Nephron (organoid): ENCODE measurements around the gene SPIN1.
"Not testable (repeated sequence)": the region's sequence is repeated elsewhere in the genome, so short reads cannot be mapped to it uniquely, and the experiment has no call there.

Experiments
- H3K27ac Mint-ChIP-seq, 3 experiments: 2 replicates each; pipeline ENCODE4 v1.8.0; 2020; ENCODE audit warnings: mixed read lengths in 3 of 3, mild to moderate bottlenecking in 2 of 3, moderate library complexity in 1 of 3
- H3K27me3 Mint-ChIP-seq: 2 replicates; pipeline ENCODE4 v1.8.0; 2021; ENCODE audit warnings: low read depth, mild to moderate bottlenecking, moderate library complexity, mixed read lengths
- H3K36me3 Mint-ChIP-seq: 2 replicates; pipeline ENCODE4 v1.8.0; 2020; ENCODE audit warnings: low read depth, mixed read lengths
- H3K4me1 Mint-ChIP-seq: 2 replicates; pipeline ENCODE4 v1.8.0; 2020; ENCODE audit warnings: mixed read lengths
- H3K4me3 Mint-ChIP-seq, 3 experiments: 2 replicates each; pipeline ENCODE4 v1.8.0; 2020; ENCODE audit warnings: mild to moderate bottlenecking in 3 of 3, mixed read lengths in 3 of 3, moderate library complexity in 2 of 3
- H3K9me3 Mint-ChIP-seq: 2 replicates; pipeline ENCODE4 v1.8.0; 2020; ENCODE audit warnings: mixed read lengths
- CTCF ChIP-seq, 3 experiments: fragments of 200-600 bp; sonication (generic); IDR thresholded peaks; one replicate each; pipeline ENCODE4 v1.5.0; 2021; ENCODE audit warnings: antibody characterized with exemption in 3 of 3; ENCODE audit not compliant: unreplicated experiment in 3 of 3

The SPIN1 gene

GRCh38 chr9:88388203-88388885 lies at the start of gene SPIN1:
TSS of gene SPIN1 (plus strand) at chr9:88388444. CDS start at chr9:88426540, 38,096 bp downstream.
- no peaks in the 10 kb centered on the region for H3K9me3 Mint-ChIP-seq
- peak within 1 kb of the TSS; percentile 95 to 99 (median 99) for H3K4me3 Mint-ChIP-seq
- H3K27me3 Mint-ChIP-seq, result no peaks in the 10 kb centered on the region
- H3K27ac Mint-ChIP-seq, result peak within 1 kb of the TSS; percentile 99 to 100 (median 100)
- H3K4me1 Mint-ChIP-seq, result peaks cover 46% of the 10 kb centered on the region
- peaks cover 25% of the 10 kb centered on the region for H3K36me3 Mint-ChIP-seq
- TF ChIP-seq CTCF (IDR thresholded peaks at IDR 0.05; ENCODE audit: unreplicated experiment in 3 of 3), result peak; percentile 38 to 43 (median 42)

- Mint-ChIP-seq H3K9me3 (no peaks in the 10 kb centered on the region), H3K4me3 (no peak overlapping the region), H3K4me1 (peaks cover 6% of the 10 kb centered on the region), H3K27ac (peak overlapping the region in 1 of 3 experiments; percentile 28), H3K36me3 (no peaks in the 10 kb centered on the region), H3K27me3 (no peaks in the 10 kb centered on the region)
- TF ChIP-seq CTCF (IDR thresholded peaks at IDR 0.05; ENCODE audit: unreplicated experiment in 3 of 3), result no peak
These were observed 48.9 kb upstream of the SPIN1 start for GRCh38 chr9:88339317-88339716.

GRCh38 chr9:88342246-88342645 lies 46.0 kb upstream of the SPIN1 start:
- H3K9me3 Mint-ChIP-seq, result no peaks in the 10 kb centered on the region
- H3K36me3 Mint-ChIP-seq, result no peaks in the 10 kb centered on the region
- no peak overlapping the region for H3K4me3 Mint-ChIP-seq
- TF ChIP-seq CTCF (IDR thresholded peaks at IDR 0.05; ENCODE audit: unreplicated experiment in 3 of 3), result no peak
- peak overlapping the region in 1 of 3 experiments; percentile 25 for H3K27ac Mint-ChIP-seq
- H3K4me1 Mint-ChIP-seq, result peaks cover 6% of the 10 kb centered on the region
- no peaks in the 10 kb centered on the region for H3K27me3 Mint-ChIP-seq

GRCh38 chr9:88344013-88344412 lies 44.2 kb upstream of the SPIN1 start:
- no peak for TF ChIP-seq CTCF (IDR thresholded peaks at IDR 0.05; ENCODE audit: unreplicated experiment in 3 of 3)
- Mint-ChIP-seq H3K4me1 (peaks cover 6% of the 10 kb centered on the region), H3K36me3 (no peaks in the 10 kb centered on the region), H3K27me3 (no peaks in the 10 kb centered on the region), H3K27ac (no peak overlapping the region), H3K4me3 (no peak overlapping the region), H3K9me3 (no peaks in the 10 kb centered on the region)

- H3K4me1 Mint-ChIP-seq, H3K27ac Mint-ChIP-seq, H3K36me3 Mint-ChIP-seq, H3K4me3 Mint-ChIP-seq, H3K9me3 Mint-ChIP-seq, H3K27me3 Mint-ChIP-seq: not testable (repeated sequence)
These were observed 37.9 kb upstream of the SPIN1 start for GRCh38 chr9:88350354-88350753.

GRCh38 chr9:88355166-88355565 lies 33.1 kb upstream of the SPIN1 start:
- no peak for TF ChIP-seq CTCF (IDR thresholded peaks at IDR 0.05; ENCODE audit: unreplicated experiment in 3 of 3)
- H3K4me3 Mint-ChIP-seq, result no peak overlapping the region
- no peak overlapping the region for H3K27ac Mint-ChIP-seq
- H3K27me3 Mint-ChIP-seq, result no peaks in the 10 kb centered on the region
- H3K36me3 Mint-ChIP-seq, result no peaks in the 10 kb centered on the region
- H3K4me1 Mint-ChIP-seq, result peaks cover 8% of the 10 kb centered on the region
- peaks cover 9% of the 10 kb centered on the region for H3K9me3 Mint-ChIP-seq

- H3K9me3 Mint-ChIP-seq, H3K36me3 Mint-ChIP-seq, H3K4me1 Mint-ChIP-seq, H3K4me3 Mint-ChIP-seq, H3K27me3 Mint-ChIP-seq, H3K27ac Mint-ChIP-seq: not testable (repeated sequence)
These were observed 31.0 kb upstream of the SPIN1 start for GRCh38 chr9:88357250-88357649.
